ENCODE data around the gene PSME3IP1.
"Not testable (repeated sequence)": the region's sequence is repeated elsewhere in the genome, so short reads cannot be mapped to it uniquely, and the experiment has no call there.

The PSME3IP1 gene

GRCh38 chr16:57203451-57203850 lies 17.6 kb upstream of the PSME3IP1 start:
- Histone ChIP-seq H3K27me3 (ENCODE audit: insufficient read depth, low read length) (no peaks in the 10 kb centered on the region), H3K9me3 (ENCODE audit: low read length) (no peaks in the 10 kb centered on the region), H3F3A (ENCODE audit: insufficient read depth, low read length) (no peaks in the 10 kb centered on the region), H4K20me1 (ENCODE audit: insufficient read depth, low read length) (no peaks in the 10 kb centered on the region), H3K9ac (ENCODE audit: low read length) (no peak overlapping the region), H3K4me3 (ENCODE audit: low read depth, low read length, poor library complexity, severe bottlenecking) (no peak overlapping the region), H3K4me1 (ENCODE audit: insufficient read depth, low read length, severe bottlenecking) (no peaks in the 10 kb centered on the region), H3K27ac (ENCODE audit: low read depth, low read length, poor library complexity, severe bottlenecking) (no peak overlapping the region), H3K36me3 (ENCODE audit: insufficient read depth, low read length) (peaks cover 41% of the 10 kb centered on the region), H2AFZ (ENCODE audit: low read length) (no peak overlapping the region), H3K9me2 (ENCODE audit: low read depth, low read length) (no peaks in the 10 kb centered on the region), H3K79me2 (ENCODE audit: insufficient read depth, low read length) (no peaks in the 10 kb centered on the region), H3K4me2 (ENCODE audit: low read length) (no peak overlapping the region)
- TF ChIP-seq CTCF (IDR thresholded peaks at IDR 0.05; ENCODE audit: low read length) (no peak), EZH2 (IDR thresholded peaks at IDR 0.05; ENCODE audit: borderline replicate concordance, low read length) (no peak)

DNA sequence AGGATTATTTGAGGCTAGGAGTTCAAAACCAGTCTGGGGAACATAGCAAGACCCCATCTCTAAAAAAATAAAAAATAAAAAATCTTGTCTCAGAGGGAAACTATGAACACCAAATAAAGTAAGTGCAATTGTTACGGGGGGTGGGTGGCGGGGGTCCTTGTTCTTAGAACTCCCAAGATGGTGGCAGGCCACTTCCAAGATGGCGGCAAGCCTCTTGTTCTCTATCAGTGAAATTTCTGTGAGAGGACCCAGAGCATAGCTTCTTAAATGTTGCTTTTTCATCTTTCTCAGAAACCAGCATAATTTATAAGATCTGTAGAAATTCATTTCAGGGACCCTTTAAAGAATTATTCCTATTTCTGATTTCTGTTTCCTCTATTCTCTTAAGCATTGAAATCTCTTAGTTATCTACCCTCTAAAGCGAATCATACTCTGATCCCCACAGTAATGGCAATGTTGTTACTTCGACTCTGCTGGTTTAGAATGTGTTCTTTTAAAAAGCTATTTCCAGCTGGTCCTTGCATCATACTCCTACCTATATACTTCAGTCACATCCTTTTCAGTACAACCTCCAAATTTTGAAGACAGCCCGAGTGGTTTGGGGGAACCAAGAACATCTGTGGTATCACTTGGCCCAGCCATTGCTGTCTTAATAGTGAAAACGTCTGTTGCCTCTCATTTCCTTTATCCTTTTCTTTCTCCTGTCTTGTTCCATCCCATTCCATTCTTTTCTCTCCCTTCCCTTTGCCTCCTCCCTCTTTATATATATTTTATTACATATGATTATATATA lies 16.5 kb upstream of the PSME3IP1 start:
- Histone ChIP-seq H2AFZ (ENCODE audit: low read length) (no peak overlapping the region), H3K27ac (ENCODE audit: low read depth, low read length, poor library complexity, severe bottlenecking) (no peak overlapping the region), H3K9me2 (ENCODE audit: low read depth, low read length) (no peaks in the 10 kb centered on the region), H3K36me3 (ENCODE audit: insufficient read depth, low read length) (peaks cover 34% of the 10 kb centered on the region), H3K9ac (ENCODE audit: low read length) (no peak overlapping the region), H3K4me2 (ENCODE audit: low read length) (no peak overlapping the region), H3K9me3 (ENCODE audit: low read length) (no peaks in the 10 kb centered on the region), H3K4me3 (ENCODE audit: low read depth, low read length, poor library complexity, severe bottlenecking) (no peak overlapping the region), H3K79me2 (ENCODE audit: insufficient read depth, low read length) (peaks cover 4% of the 10 kb centered on the region; the same call in 1 of the 2 replicates), H3K4me1 (ENCODE audit: insufficient read depth, low read length, severe bottlenecking) (no peaks in the 10 kb centered on the region), H3F3A (ENCODE audit: insufficient read depth, low read length) (no peaks in the 10 kb centered on the region), H4K20me1 (ENCODE audit: insufficient read depth, low read length) (no peaks in the 10 kb centered on the region), H3K27me3 (ENCODE audit: insufficient read depth, low read length) (no peaks in the 10 kb centered on the region)
- TF ChIP-seq EZH2 (IDR thresholded peaks at IDR 0.05; ENCODE audit: borderline replicate concordance, low read length) (no peak), CTCF (IDR thresholded peaks at IDR 0.05; ENCODE audit: low read length) (no peak)

DNA sequence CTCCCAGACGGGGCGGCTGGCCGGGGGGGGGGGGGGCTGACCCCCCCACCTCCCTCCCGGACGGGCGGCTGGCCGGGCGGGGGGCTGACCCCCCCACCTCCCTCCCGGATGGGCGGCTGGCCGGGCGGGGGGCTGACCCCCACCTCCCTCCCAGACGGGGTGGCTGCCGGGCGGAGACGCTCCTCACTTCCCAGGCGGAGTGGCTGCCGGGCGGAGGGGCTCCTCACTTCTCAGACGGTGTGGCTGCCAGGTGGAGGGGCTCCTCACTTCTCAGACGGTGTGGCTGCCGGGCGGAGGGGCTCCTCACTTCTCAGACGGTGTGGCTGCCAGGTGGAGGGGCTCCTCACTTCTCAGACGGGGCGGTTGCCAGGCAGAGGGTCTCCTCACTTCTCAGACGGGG lies 15.1 kb upstream of the PSME3IP1 start:
- not testable (repeated sequence) for H3F3A ChIP-seq (ENCODE audit: insufficient read depth, low read length); H3K9me3 ChIP-seq (ENCODE audit: low read length); H3K4me3 ChIP-seq (ENCODE audit: low read depth, low read length, poor library complexity, severe bottlenecking); H2AFZ ChIP-seq (ENCODE audit: low read length); H3K27ac ChIP-seq (ENCODE audit: low read depth, low read length, poor library complexity, severe bottlenecking); H3K9ac ChIP-seq (ENCODE audit: low read length); H3K9me2 ChIP-seq (ENCODE audit: low read depth, low read length); H3K4me1 ChIP-seq (ENCODE audit: insufficient read depth, low read length, severe bottlenecking); H3K4me2 ChIP-seq (ENCODE audit: low read length); H4K20me1 ChIP-seq (ENCODE audit: insufficient read depth, low read length); H3K27me3 ChIP-seq (ENCODE audit: insufficient read depth, low read length)
- Histone ChIP-seq H3K79me2 (ENCODE audit: insufficient read depth, low read length) (peaks cover 14% of the 10 kb centered on the region; the same call in 1 of the 2 replicates), H3K36me3 (ENCODE audit: insufficient read depth, low read length) (peaks cover 21% of the 10 kb centered on the region)

DNA sequence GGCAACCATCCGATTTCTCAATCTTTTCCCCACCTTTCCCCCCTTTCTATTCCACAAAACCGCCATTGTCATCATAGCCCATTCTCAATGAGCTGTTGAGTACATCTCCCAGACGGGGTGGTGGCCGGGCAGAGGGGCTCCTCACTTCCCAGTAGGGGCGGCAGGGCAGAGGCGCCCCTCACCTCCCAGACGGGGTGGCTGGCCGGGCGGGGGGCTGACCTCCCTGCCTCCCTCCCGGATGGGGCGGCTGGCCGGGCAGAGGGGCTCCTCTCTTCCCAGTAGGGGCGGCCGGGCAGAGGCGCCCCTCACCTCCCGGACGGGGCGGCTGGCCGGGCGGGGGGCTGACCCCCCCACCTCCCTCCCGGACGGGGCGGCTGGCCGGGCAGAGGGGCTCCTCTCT lies 14.5 kb upstream of the PSME3IP1 start:
- H3K9me2 ChIP-seq (ENCODE audit: low read depth, low read length); H3K4me2 ChIP-seq (ENCODE audit: low read length); H3K27me3 ChIP-seq (ENCODE audit: insufficient read depth, low read length); H3K9ac ChIP-seq (ENCODE audit: low read length); H3K27ac ChIP-seq (ENCODE audit: low read depth, low read length, poor library complexity, severe bottlenecking); H3K4me1 ChIP-seq (ENCODE audit: insufficient read depth, low read length, severe bottlenecking); H3F3A ChIP-seq (ENCODE audit: insufficient read depth, low read length); H2AFZ ChIP-seq (ENCODE audit: low read length); H4K20me1 ChIP-seq (ENCODE audit: insufficient read depth, low read length); H3K9me3 ChIP-seq (ENCODE audit: low read length); H3K4me3 ChIP-seq (ENCODE audit: low read depth, low read length, poor library complexity, severe bottlenecking): not testable (repeated sequence)
- Histone ChIP-seq H3K79me2 (ENCODE audit: insufficient read depth, low read length) (peaks cover 14% of the 10 kb centered on the region; the same call in 1 of the 2 replicates), H3K36me3 (ENCODE audit: insufficient read depth, low read length) (peaks cover 15% of the 10 kb centered on the region)

Measured in OCI-LY1 (cell line).